ENCODE results near the gene BCOR. TPM values are rescaled to one million over a fixed set of nuclear protein-coding genes. Genes with fewer than 3 reads are reported as not detected.

BCOR gene
- total and polyA plus RNA-seq, 2 of the 13 experiments (the other 11 are each of a cell fraction or from before 2014, with no cell fraction given): 14.3 to 15.2 TPM

DNA sequence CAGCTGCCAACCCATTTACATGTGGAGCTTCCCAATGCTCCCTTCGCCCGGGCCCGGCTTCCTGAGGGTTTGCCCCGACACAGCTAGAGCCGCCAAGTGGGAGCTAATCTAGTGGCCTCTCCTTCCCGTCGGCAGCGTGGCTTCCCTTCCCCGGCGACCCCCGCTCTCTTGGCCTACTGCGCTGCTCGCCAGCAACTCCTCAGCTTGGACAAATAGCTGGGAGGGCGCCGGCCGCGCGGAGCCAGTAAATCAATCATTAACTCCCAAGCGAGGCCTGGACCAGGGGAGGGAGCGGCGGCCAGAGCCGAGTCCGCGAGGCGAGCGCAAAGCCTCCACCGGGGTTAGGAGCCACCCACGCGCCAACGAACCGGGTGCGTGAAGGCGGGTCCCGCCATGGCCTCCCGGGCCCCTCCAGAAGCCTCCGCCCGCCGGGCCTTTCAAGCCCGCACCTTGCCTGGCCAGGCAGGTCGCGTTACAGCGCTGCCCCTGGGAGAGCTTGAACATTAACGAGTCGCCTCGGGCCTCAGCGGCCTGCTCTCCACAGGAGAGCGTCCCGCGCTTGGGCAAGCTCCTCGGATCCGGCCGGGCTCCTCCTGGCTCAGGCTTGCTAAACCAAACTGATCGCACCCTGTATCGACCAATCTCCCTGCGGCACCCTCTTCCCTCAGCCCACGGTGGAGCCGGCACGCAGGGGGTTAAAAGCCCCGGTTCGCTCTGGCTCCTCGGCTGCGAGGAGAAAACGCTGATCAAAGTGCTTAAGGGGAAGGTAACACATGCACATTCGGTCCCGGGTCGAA is 10.6 kb upstream of the BCOR start (continued):
- no peak for TF ChIP-seq PCBP1 (IDR thresholded peaks at IDR 0.05; ENCODE audit: borderline replicate concordance, low read depth, low read length)
- no peak for TF ChIP-seq KDM6A (CRISPR knock-in tag; IDR thresholded peaks at IDR 0.05; ENCODE audit: low read depth)
- TF ChIP-seq YY1 (IDR thresholded peaks at IDR 0.05; ENCODE audit: insufficient read depth, insufficient replicate concordance, low read depth, low read length): peak; percentile 12
- no peak for TF ChIP-seq ZNF773 (CRISPR knock-in tag; IDR thresholded peaks at IDR 0.05; ENCODE audit: borderline replicate concordance)
- no peak for TF ChIP-seq NKX3-1 (CRISPR knock-in tag; IDR thresholded peaks at IDR 0.05)
- peak; percentile 83 for TF ChIP-seq ZFX (CRISPR knock-in tag; IDR thresholded peaks at IDR 0.05; ENCODE audit: low read depth)
- TF ChIP-seq, protein P1, sequence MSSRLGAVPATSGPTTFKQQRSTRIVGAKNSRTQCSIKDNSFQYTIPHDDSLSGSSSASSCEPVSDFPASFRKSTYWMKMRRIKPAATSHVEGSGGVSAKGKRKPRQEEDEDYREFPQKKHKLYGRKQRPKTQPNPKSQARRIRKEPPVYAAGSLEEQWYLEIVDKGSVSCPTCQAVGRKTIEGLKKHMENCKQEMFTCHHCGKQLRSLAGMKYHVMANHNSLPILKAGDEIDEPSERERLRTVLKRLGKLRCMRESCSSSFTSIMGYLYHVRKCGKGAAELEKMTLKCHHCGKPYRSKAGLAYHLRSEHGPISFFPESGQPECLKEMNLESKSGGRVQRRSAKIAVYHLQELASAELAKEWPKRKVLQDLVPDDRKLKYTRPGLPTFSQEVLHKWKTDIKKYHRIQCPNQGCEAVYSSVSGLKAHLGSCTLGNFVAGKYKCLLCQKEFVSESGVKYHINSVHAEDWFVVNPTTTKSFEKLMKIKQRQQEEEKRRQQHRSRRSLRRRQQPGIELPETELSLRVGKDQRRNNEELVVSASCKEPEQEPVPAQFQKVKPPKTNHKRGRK (CRISPR knock-in tag; IDR thresholded peaks at IDR 0.05): no peak
- TF ChIP-seq ZNF44 (CRISPR knock-in tag; IDR thresholded peaks at IDR 0.05): no peak
- TF ChIP-seq STAT5B (CRISPR knock-in tag; IDR thresholded peaks at IDR 0.05): no peak
- TF ChIP-seq, protein P2, sequence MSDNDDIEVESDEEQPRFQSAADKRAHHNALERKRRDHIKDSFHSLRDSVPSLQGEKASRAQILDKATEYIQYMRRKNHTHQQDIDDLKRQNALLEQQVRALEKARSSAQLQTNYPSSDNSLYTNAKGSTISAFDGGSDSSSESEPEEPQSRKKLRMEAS (IDR thresholded peaks at IDR 0.05): peak; percentile 60
- TF ChIP-seq PRMT3 (CRISPR knock-in tag; IDR thresholded peaks at IDR 0.05; ENCODE audit: borderline replicate concordance, low read depth): no peak
- TF ChIP-seq RBAK (CRISPR knock-in tag; IDR thresholded peaks at IDR 0.05): no peak
- peak; percentile 12; the same call in 1 of the 2 replicates for TF ChIP-seq REPIN1 (CRISPR knock-in tag; IDR thresholded peaks at IDR 0.05; ENCODE audit: borderline replicate concordance, low read depth)
- TF ChIP-seq SNAI1 (CRISPR knock-in tag; IDR thresholded peaks at IDR 0.05; ENCODE audit: borderline replicate concordance): no peak
- no peak for TF ChIP-seq ATF1 (CRISPR knock-in tag; IDR thresholded peaks at IDR 0.05)
- peak; percentile 40 for TF ChIP-seq POLR2AphosphoS5 (IDR thresholded peaks at IDR 0.05; ENCODE audit: low read depth, low read length)
- TF ChIP-seq, protein P3, sequence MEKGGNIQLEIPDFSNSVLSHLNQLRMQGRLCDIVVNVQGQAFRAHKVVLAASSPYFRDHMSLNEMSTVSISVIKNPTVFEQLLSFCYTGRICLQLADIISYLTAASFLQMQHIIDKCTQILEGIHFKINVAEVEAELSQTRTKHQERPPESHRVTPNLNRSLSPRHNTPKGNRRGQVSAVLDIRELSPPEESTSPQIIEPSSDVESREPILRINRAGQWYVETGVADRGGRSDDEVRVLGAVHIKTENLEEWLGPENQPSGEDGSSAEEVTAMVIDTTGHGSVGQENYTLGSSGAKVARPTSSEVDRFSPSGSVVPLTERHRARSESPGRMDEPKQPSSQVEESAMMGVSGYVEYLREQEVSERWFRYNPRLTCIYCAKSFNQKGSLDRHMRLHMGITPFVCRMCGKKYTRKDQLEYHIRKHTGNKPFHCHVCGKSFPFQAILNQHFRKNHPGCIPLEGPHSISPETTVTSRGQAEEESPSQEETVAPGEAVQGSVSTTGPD (CRISPR knock-in tag; IDR thresholded peaks at IDR 0.05): no peak
- TF ChIP-seq MBD4 (IDR thresholded peaks at IDR 0.05; ENCODE audit: borderline replicate concordance, low read length): no peak
- no peak for TF ChIP-seq RFX3 (CRISPR knock-in tag; IDR thresholded peaks at IDR 0.05)
- no peak; the same call in 1 of the 2 replicates for TF ChIP-seq ZNF776 (CRISPR knock-in tag; IDR thresholded peaks at IDR 0.05)
- 0 out of 2 replicates have a peak, but pooled peaks have one; percentile 49 for TF ChIP-seq ZC3H4 (CRISPR knock-in tag; IDR thresholded peaks at IDR 0.05; ENCODE audit: borderline replicate concordance)
- TF ChIP-seq KLF13 (CRISPR knock-in tag; IDR thresholded peaks at IDR 0.05): no peak
- TF ChIP-seq, protein P4, sequence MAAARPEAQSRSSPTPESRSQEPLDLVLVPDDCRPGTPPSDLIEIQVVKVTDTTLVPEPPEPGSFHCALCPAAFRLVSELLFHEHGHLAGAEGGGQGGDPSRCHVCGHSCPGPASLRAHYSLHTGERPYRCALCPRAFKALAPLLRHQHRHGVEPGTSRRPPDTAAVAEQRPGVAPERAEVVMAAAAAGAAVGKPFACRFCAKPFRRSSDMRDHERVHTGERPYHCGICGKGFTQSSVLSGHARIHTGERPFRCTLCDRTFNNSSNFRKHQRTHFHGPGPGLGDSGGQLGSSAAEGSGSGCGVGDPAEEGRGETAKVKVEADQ (CRISPR knock-in tag; IDR thresholded peaks at IDR 0.05; ENCODE audit: borderline replicate concordance): no peak
- TF ChIP-seq ZNF235 (CRISPR knock-in tag; IDR thresholded peaks at IDR 0.05; ENCODE audit: borderline replicate concordance): 0 out of 2 replicates have a peak, but pooled peaks have one; percentile 1
- TF ChIP-seq MTA3 (CRISPR knock-in tag; IDR thresholded peaks at IDR 0.05): no peak
